Fibroblast of villous mesenchyme (primary cell): Measurements from ENCODE around the gene SPRY4. TPM values are rescaled to one million over a fixed set of nuclear protein-coding genes. Genes with fewer than 3 reads are reported as not detected.

Experiments used
- DNase-seq: peaks from one replicate; pipeline ENCODE4 v3.0.0-alpha.2; 2010; ENCODE audit warnings: low read depth
- H3K4me3 ChIP-seq: 2 replicates; pipeline ENCODE4 v1.5.1; 2011; ENCODE audit warnings: low read depth, mild to moderate bottlenecking, low read length
- CTCF ChIP-seq: IDR thresholded peaks from 2 replicates; pipeline ENCODE4 v1.5.1; 2012; ENCODE audit warnings: low read depth, mild to moderate bottlenecking, low read length; ENCODE audit not compliant: insufficient read depth
- total RNA-seq: library from RNA; depleted of rRNA; stranded (reverse); fragments of >200 nt; gene quantifications from 2 replicates; pipeline ENCODE4 v1.2.3, GENCODE V29; 2012

The SPRY4 gene
- total RNA-seq, 1 donor = 22.9 TPM

- DNase-seq = no peak
- H3K4me3 ChIP-seq = no peak overlapping the region
- no peak for TF ChIP-seq CTCF
Measured at GRCh38 chr5:142290577-142291299, 34.1 kb downstream of the SPRY4 start.

- TF ChIP-seq CTCF = no peak
- no peak overlapping the region for H3K4me3 ChIP-seq
- no peak for DNase-seq
Measured at GRCh38 chr5:142289708-142290576, 34.9 kb downstream of the SPRY4 start.

- TF ChIP-seq CTCF = no peak
- no peak overlapping the region for H3K4me3 ChIP-seq
Measured at GRCh38 chr5:142287973-142288313, 36.9 kb downstream of the SPRY4 start.

GRCh38 chr5:142287096-142287972 lies 37.5 kb downstream of the SPRY4 start:
- H3K4me3 ChIP-seq = no peak overlapping the region
- TF ChIP-seq CTCF = no peak
- DNase-seq = no peak

More at GRCh38 chr5:142287973-142288313, 36.9 kb downstream of the SPRY4 start:
- no peak for DNase-seq

- TF ChIP-seq CTCF = no peak
- H3K4me3 ChIP-seq = no peak overlapping the region
- no peak for DNase-seq
Measured at GRCh38 chr5:142286111-142286510, 38.7 kb downstream of the SPRY4 start.

- no peak overlapping the region for H3K4me3 ChIP-seq
- DNase-seq = no peak
- no peak for TF ChIP-seq CTCF
Measured at GRCh38 chr5:142283304-142283703, 41.5 kb downstream of the SPRY4 start.
